H1 (cell line): ENCODE results near the gene CAV1. TPM values are rescaled to one million over a fixed set of nuclear protein-coding genes. Genes with fewer than 3 reads are reported as not detected.

Experiments used
- CTCF ChIA-PET: fragments of 300-600 bp; sonication (Branson Sonifier 250); formaldehyde crosslinking; loops from one replicate; lab custom pipeline; 2021; ENCODE audit not compliant: partially characterized antibody; lab: Charles Lee
- POLR2A ChIA-PET: fragments of 300-600 bp; sonication (Branson Sonifier 250); formaldehyde crosslinking; loops from one replicate; lab custom pipeline; 2021; ENCODE audit warnings: inconsistent platforms; ENCODE audit not compliant: partially characterized antibody; lab: Charles Lee
- DNase-seq, 2 experiments: peaks; one replicate each; pipeline versions ENCODE4 v3.0.0 to v3.0.0-alpha.2; 2010 to 2022; ENCODE audit warnings: low spot score in 2 of 2, low read depth in 1 of 2, mixed read lengths in 1 of 2
- FAIRE-seq: peaks from 2 replicates; lab custom pipeline; 2011; peaks lifted over from hg19 to GRCh38; lab: Jason Lieb, UNC
- H2AFZ ChIP-seq: 2 replicates; pipeline ENCODE4 v1.8.1; 2012; ENCODE audit warnings: low read length, inconsistent platforms
- H2AK5ac ChIP-seq: 2 replicates; pipeline ENCODE4 v1.6.1; 2013; ENCODE audit warnings: low read depth, low read length
- H2BK120ac ChIP-seq: replicated peaks from 2 replicates; pipeline ENCODE3; 2013; ENCODE audit warnings: low read depth, low read length, inconsistent platforms
- H2BK12ac ChIP-seq: 2 replicates; pipeline ENCODE4 v1.6.1; 2013; ENCODE audit warnings: low read depth, low read length
- H2BK15ac ChIP-seq: 2 replicates; pipeline ENCODE4 v1.6.1; 2013; ENCODE audit warnings: low read length
- H2BK20ac ChIP-seq: 2 replicates; pipeline ENCODE4 v1.6.1; 2013; ENCODE audit warnings: low read length
- H2BK5ac ChIP-seq: 2 replicates; pipeline ENCODE4 v1.6.1; 2013; ENCODE audit warnings: low read depth, low read length
- H3K14ac ChIP-seq: 2 replicates; pipeline ENCODE4 v1.6.1; 2013; ENCODE audit warnings: inconsistent platforms; ENCODE audit not compliant: insufficient read length
- H3K18ac ChIP-seq: 2 replicates; pipeline ENCODE4 v1.6.1; 2013; ENCODE audit warnings: low read length; ENCODE audit errors: extremely low read depth
- H3K23ac ChIP-seq: 2 replicates; pipeline ENCODE4 v1.6.1; 2013; ENCODE audit warnings: inconsistent platforms; ENCODE audit not compliant: insufficient read length
- H3K23me2 ChIP-seq: 2 replicates; pipeline ENCODE4 v1.6.1; 2013; ENCODE audit warnings: low read depth, low read length
- H3K27ac ChIP-seq: 2 replicates; pipeline ENCODE4 v1.6.1; 2011; ENCODE audit warnings: low read depth, low read length, inconsistent platforms
- H3K27me3 ChIP-seq, 4 experiments: replicated peaks in 1 of 4; 1 replicate in 1 of 4; 2 replicates in 3 of 4; pipeline versions ENCODE4 v1.6.1 to v1.8.1; 2011 to 2013; ENCODE audit warnings: low read length in 3 of 4, mild to moderate bottlenecking in 3 of 4, inconsistent platforms in 2 of 4, mixed read lengths in 2 of 4, moderate library complexity in 1 of 4; ENCODE audit not compliant: control insufficient read depth in 3 of 4, insufficient read depth in 3 of 4; ENCODE audit errors: extremely low read depth in 1 of 4
- H3K36me3 ChIP-seq, 4 experiments: 2 replicates each; pipeline versions ENCODE4 v1.6.1 to v1.8.1; 2011 to 2013; ENCODE audit warnings: mild to moderate bottlenecking in 4 of 4, low read length in 3 of 4, moderate library complexity in 2 of 4, control low read depth in 1 of 4, inconsistent platforms in 1 of 4; ENCODE audit not compliant: insufficient read depth in 4 of 4, control insufficient read depth in 2 of 4
- H3K4ac ChIP-seq: replicated peaks from 2 replicates; pipeline ENCODE3; 2013; ENCODE audit warnings: low read length, low read depth, mixed read lengths, inconsistent platforms; ENCODE audit not compliant: insufficient read length
- H3K4me1 ChIP-seq, 4 experiments: replicated peaks in 1 of 4; 1 replicate in 1 of 4; 2 replicates in 3 of 4; pipeline versions ENCODE4 v1.6.1 to v1.8.1; 2011 to 2013; ENCODE audit warnings: low read length in 3 of 4, inconsistent platforms in 2 of 4, mixed read lengths in 1 of 4; ENCODE audit not compliant: insufficient read depth in 4 of 4, control insufficient read depth in 3 of 4
- H3K4me2 ChIP-seq, 2 experiments: 2 replicates each; pipeline versions ENCODE4 v1.6.1 to v1.8.1; 2011 to 2013; ENCODE audit warnings: low read depth in 2 of 2, low read length in 2 of 2, control low read depth in 1 of 2, inconsistent platforms in 1 of 2, mild to moderate bottlenecking in 1 of 2; ENCODE audit not compliant: insufficient read depth in 1 of 2
- H3K4me3 ChIP-seq, 4 experiments: fragments of 200-600, 300-600 bp in 1 of 4; sonication (generic), shearing (Covaris generic), sonication (Bioruptor Twin) in 1 of 4; 2 replicates each; pipeline versions ENCODE4 v1.5.1 to v1.8.1; 2011 to 2016; ENCODE audit warnings: low read length in 4 of 4, low read depth in 3 of 4, control low read depth in 2 of 4, inconsistent platforms in 2 of 4, mild to moderate bottlenecking in 2 of 4, mixed read lengths in 1 of 4, moderate library complexity in 1 of 4; ENCODE audit not compliant: insufficient read depth in 2 of 4; ENCODE audit errors: extremely low read depth in 1 of 4
- H3K56ac ChIP-seq: replicated peaks from 2 replicates; pipeline ENCODE3; 2013; ENCODE audit warnings: low read depth, mild to moderate bottlenecking, mixed read lengths, low read length, inconsistent platforms; ENCODE audit not compliant: insufficient read length
- H3K79me1 ChIP-seq: 2 replicates; pipeline ENCODE4 v1.6.1; 2013; ENCODE audit warnings: low read depth, low read length, control low read depth
- H3K79me2 ChIP-seq, 2 experiments: 2 replicates each; pipeline versions ENCODE4 v1.6.1 to v1.8.1; 2012 to 2013; ENCODE audit warnings: low read length in 2 of 2, mild to moderate bottlenecking in 2 of 2, inconsistent platforms in 1 of 2; ENCODE audit not compliant: insufficient read depth in 2 of 2, control insufficient read depth in 1 of 2
- H3K9ac ChIP-seq, 4 experiments: replicated peaks in 1 of 4; 1 replicate in 1 of 4; 2 replicates in 3 of 4; pipeline versions ENCODE4 v1.6.1 to v1.8.1; 2011 to 2013; ENCODE audit warnings: low read depth in 3 of 4, low read length in 3 of 4, control low read depth in 2 of 4, mild to moderate bottlenecking in 2 of 4, moderate library complexity in 2 of 4, inconsistent platforms in 1 of 4; ENCODE audit errors: extremely low read depth in 1 of 4
- H3K9me3 ChIP-seq, 2 experiments: 2 replicates each; pipeline versions ENCODE4 v1.6.1 to v1.8.1; 2012 to 2013; ENCODE audit warnings: mild to moderate bottlenecking in 2 of 2, moderate library complexity in 2 of 2, control low read depth in 1 of 2, inconsistent platforms in 1 of 2, low read depth in 1 of 2, low read length in 1 of 2, mixed read lengths in 1 of 2; ENCODE audit not compliant: insufficient read depth in 2 of 2
- H4K20me1 ChIP-seq, 2 experiments: replicated peaks in 1 of 2; 2 replicates each; pipeline versions ENCODE3 to v1.8.1; 2011 to 2013; ENCODE audit warnings: inconsistent platforms in 2 of 2, low read length in 2 of 2, mild to moderate bottlenecking in 1 of 2; ENCODE audit not compliant: insufficient read depth in 2 of 2, control insufficient read depth in 1 of 2
- H4K5ac ChIP-seq: 2 replicates; pipeline ENCODE4 v1.6.1; 2013; ENCODE audit warnings: low read length, low read depth, mixed read lengths, inconsistent platforms; ENCODE audit not compliant: insufficient read length
- H4K8ac ChIP-seq: 2 replicates; pipeline ENCODE4 v1.8.0; 2013; ENCODE audit warnings: mild to moderate bottlenecking, moderate library complexity, low read length, inconsistent platforms; ENCODE audit not compliant: insufficient read depth; ENCODE audit errors: extremely low read depth
- H4K91ac ChIP-seq: replicated peaks from 2 replicates; pipeline ENCODE3; 2013; ENCODE audit warnings: low read length, mixed read lengths, inconsistent platforms; ENCODE audit not compliant: insufficient read length
- BRCA1 ChIP-seq: IDR thresholded peaks from 2 replicates; pipeline ENCODE4 v1.6.1; 2012; ENCODE audit warnings: low read depth, low read length, improper control_type of control experiment
- CREB1 ChIP-seq: IDR thresholded peaks from 2 replicates; pipeline ENCODE4 v1.6.1; 2012; ENCODE audit warnings: inconsistent platforms
- CTBP2 ChIP-seq: IDR thresholded peaks from 2 replicates; pipeline ENCODE4 v1.7.0; 2011; ENCODE audit warnings: borderline replicate concordance, mild to moderate bottlenecking, moderate library complexity, mixed read lengths, low read length; ENCODE audit not compliant: insufficient read depth, insufficient read length
- EGR1 ChIP-seq: IDR thresholded peaks from 2 replicates; pipeline ENCODE4 v1.6.1; 2011; ENCODE audit warnings: low read depth, low read length, borderline replicate concordance
- FOSL1 ChIP-seq: IDR thresholded peaks from 2 replicates; pipeline ENCODE4 v1.6.1; 2011; ENCODE audit warnings: mild to moderate bottlenecking, low read depth, low read length, moderate library complexity; ENCODE audit not compliant: insufficient read depth
- HDAC2 ChIP-seq, 2 experiments: fragments of 300-600 bp in 1 of 2; sonication (generic) in 1 of 2; IDR thresholded peaks; 2 replicates each; pipeline ENCODE4 v1.6.1; 2011 to 2012; ENCODE audit warnings: low read depth in 2 of 2, low read length in 2 of 2, mild to moderate bottlenecking in 2 of 2, moderate library complexity in 2 of 2, borderline replicate concordance in 1 of 2, inconsistent platforms in 1 of 2
- HDAC6 ChIP-seq: IDR thresholded peaks from one replicate; pipeline ENCODE4 v1.7.1; 2012; ENCODE audit warnings: low read depth, mild to moderate bottlenecking, inconsistent platforms, low read length, moderate library complexity
- RAD21 ChIP-seq, 2 experiments: IDR thresholded peaks in 1 of 2; conservative IDR thresholded peaks in 1 of 2; 2 replicates each; pipeline ENCODE4 v1.6.1; 2011; ENCODE audit warnings: low read depth in 2 of 2, low read length in 2 of 2, improper control_type of control experiment in 1 of 2, inconsistent platforms in 1 of 2, mild to moderate bottlenecking in 1 of 2, moderate library complexity in 1 of 2
- SP2 ChIP-seq: IDR thresholded peaks from 2 replicates; pipeline ENCODE4 v1.6.1; 2012; ENCODE audit warnings: mild to moderate bottlenecking, low read length, inconsistent platforms
- ZNF274 ChIP-seq: IDR thresholded peaks from 2 replicates; pipeline ENCODE4 v1.7.0; 2012; ENCODE audit warnings: low read length, borderline replicate concordance; ENCODE audit errors: extremely low read depth
- WGBS, 2 experiments: shearing (Covaris generic) in 1 of 2; methylation state at CpG; one replicate each; pipeline versions ENCODE4 v1.1.6 to v1.1.7; 2013 to 2015; ENCODE audit warnings: low lambda C conversion rate in 2 of 2, mixed read lengths in 2 of 2, inconsistent platforms in 1 of 2, low coverage in 1 of 2, missing lambda C conversion rate in 1 of 2; ENCODE audit not compliant: insufficient replicate concordance in 2 of 2, insufficient coverage in 1 of 2, insufficient read length in 1 of 2; ENCODE audit errors: extremely low coverage in 1 of 2, missing lambda C conversion rate in 1 of 2; 5-methylcytosine and 5-hydroxymethylcytosine counted together
- polyA plus RNA-seq, 7 experiments: library from polyadenylated mRNA; depleted of rRNA in 3 of 7; stranded (reverse) in 5 of 7; unstranded in 2 of 7; fragments of >200 nt in 5 of 7; fragments of 200-250 nt in 2 of 7; gene quantifications; 1 replicate in 5 of 7; 2 replicates in 1 of 7; 4 replicates in 1 of 7; pipeline versions ENCODE4 v1.2.1 to v1.2.3, GENCODE V29; 2011 to 2013; ENCODE audit warnings: missing spikeins in 2 of 7, mixed read lengths in 2 of 7
- total RNA-seq: library from RNA; stranded (reverse); fragmentation: NEBNext Ultra II Directional; extraction: Animal tissue kit (Norgen Biotek cat#: 25700); gene quantifications from 2 replicates; pipeline ENCODE4 v1.2.1, GENCODE V29; 2021
- TF ChIP-seq, protein P1 (sequence below): IDR thresholded peaks from 2 replicates; pipeline ENCODE4 v1.6.1; 2011; ENCODE audit warnings: low read depth, mild to moderate bottlenecking, low read length; ENCODE audit not compliant: insufficient read depth
- TF ChIP-seq, protein P2 (sequence below): IDR thresholded peaks from 2 replicates; pipeline ENCODE4 v1.6.1; 2012; ENCODE audit warnings: inconsistent platforms

Gene CAV1
- total and polyA plus RNA-seq, 2 of the 8 experiments (the other 6 are each of a cell fraction or from before 2014, with no cell fraction given), result 16.3 to 21.8 TPM

DNA sequence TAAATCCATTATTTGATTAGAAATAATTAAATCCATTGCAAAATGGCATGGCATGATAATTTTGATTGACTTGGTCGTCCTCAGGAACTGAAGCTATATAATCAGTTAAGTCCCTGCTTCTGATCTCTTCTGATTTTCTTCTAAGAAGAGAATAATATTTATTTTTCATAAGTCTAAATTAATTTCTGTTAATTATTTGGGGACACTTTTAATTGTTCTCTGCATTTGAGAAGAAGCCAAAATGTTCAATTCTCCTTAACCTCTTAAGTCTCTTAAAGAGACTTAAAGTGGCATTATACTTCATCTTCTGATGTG lies 67.2 kb downstream of the CAV1 start:
- Histone ChIP-seq H2BK120ac (no peak overlapping the region), H3K79me1 (no peaks in the 10 kb centered on the region), H3K27ac (no peak overlapping the region), H3K9ac (no peak overlapping the region), H2BK12ac (no peak overlapping the region), H4K91ac (no peak overlapping the region), H3K4me1 (peaks cover 0 to 6% (median 2%) of the 10 kb centered on the region in 4 experiments; a peak in 5 of 7 replicates), H3K14ac (no peak overlapping the region), H4K8ac (no peak overlapping the region), H2AK5ac (no peak overlapping the region), H3K4ac (no peak overlapping the region), H3K4me2 (no peak overlapping the region), H4K20me1 (no peaks in the 10 kb centered on the region), H3K23ac (no peak overlapping the region), H3K4me3 (no peak overlapping the region), H3K56ac (no peak overlapping the region), H3K79me2 (no peaks in the 10 kb centered on the region), H3K18ac (no peak overlapping the region), H2BK5ac (no peak overlapping the region), H4K5ac (no peak overlapping the region), H2BK15ac (no peak overlapping the region), H3K23me2 (no peaks in the 10 kb centered on the region; the same call in 1 of the 2 replicates), H2BK20ac (no peak overlapping the region), H3K27me3 (no peaks in the 10 kb centered on the region), H3K9me3 (no peaks in the 10 kb centered on the region), H3K36me3 (no peaks in the 10 kb centered on the region), H2AFZ (no peak overlapping the region)
- CTCF ChIA-PET, result interaction anchor here (0.6 to 5.9 kb wide), 81 partner anchors 10 to 428 kb away, joined by 3 to 98 read pairs (median 5); partner anchors contain the start of gene MET
- WGBS, 2 experiments, result 43% methylated on average over 1 of the region's 1 CpG; no CpG with 5 or more reads in 1 of the 2 experiments
- FAIRE-seq (no peak), DNase-seq (no peak)
- POLR2A ChIA-PET, result no interaction called here
- TF ChIP-seq HDAC6 (no peak), SP2 (no peak), FOSL1 (no peak), RAD21 (IDR thresholded peaks at IDR 0.05 in 1 of 2, conservative IDR thresholded peaks at IDR 0.05 in 1 of 2; ENCODE audit: low read depth in 2 of 2, low read length in 2 of 2) (no peak), HDAC2 (IDR thresholded peaks at IDR 0.05; ENCODE audit: borderline replicate concordance in 1 of 2, low read depth in 2 of 2, low read length in 2 of 2) (no peak), CREB1 (no peak), BRCA1 (no peak), CTBP2 (no peak), ZNF274 (no peak), EGR1 (no peak)
- TF ChIP-seq, protein P1, sequence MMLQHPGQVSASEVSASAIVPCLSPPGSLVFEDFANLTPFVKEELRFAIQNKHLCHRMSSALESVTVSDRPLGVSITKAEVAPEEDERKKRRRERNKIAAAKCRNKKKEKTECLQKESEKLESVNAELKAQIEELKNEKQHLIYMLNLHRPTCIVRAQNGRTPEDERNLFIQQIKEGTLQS, result no peak
- TF ChIP-seq, protein P2, sequence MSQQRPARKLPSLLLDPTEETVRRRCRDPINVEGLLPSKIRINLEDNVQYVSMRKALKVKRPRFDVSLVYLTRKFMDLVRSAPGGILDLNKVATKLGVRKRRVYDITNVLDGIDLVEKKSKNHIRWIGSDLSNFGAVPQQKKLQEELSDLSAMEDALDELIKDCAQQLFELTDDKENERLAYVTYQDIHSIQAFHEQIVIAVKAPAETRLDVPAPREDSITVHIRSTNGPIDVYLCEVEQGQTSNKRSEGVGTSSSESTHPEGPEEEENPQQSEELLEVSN, result no peak
